GM08714 (cell line): ENCODE data around the gene CD81.
A peak's percentile ranks its signal among the peaks of the same experiment; 100 is the strongest.

Source experiments
- H3K4me3 ChIP-seq: fragments of 200-500 bp; sonication (Bioruptor generic); 2 replicates; pipeline ENCODE4 v1.5.1; 2014; ENCODE audit warnings: mild to moderate bottlenecking, low read length, inconsistent platforms
- ZNF274 ChIP-seq: IDR thresholded peaks from 2 replicates; pipeline ENCODE4 v1.6.1; 2012; ENCODE audit warnings: mild to moderate bottlenecking, low read depth, low read length

The CD81 gene

DNA sequence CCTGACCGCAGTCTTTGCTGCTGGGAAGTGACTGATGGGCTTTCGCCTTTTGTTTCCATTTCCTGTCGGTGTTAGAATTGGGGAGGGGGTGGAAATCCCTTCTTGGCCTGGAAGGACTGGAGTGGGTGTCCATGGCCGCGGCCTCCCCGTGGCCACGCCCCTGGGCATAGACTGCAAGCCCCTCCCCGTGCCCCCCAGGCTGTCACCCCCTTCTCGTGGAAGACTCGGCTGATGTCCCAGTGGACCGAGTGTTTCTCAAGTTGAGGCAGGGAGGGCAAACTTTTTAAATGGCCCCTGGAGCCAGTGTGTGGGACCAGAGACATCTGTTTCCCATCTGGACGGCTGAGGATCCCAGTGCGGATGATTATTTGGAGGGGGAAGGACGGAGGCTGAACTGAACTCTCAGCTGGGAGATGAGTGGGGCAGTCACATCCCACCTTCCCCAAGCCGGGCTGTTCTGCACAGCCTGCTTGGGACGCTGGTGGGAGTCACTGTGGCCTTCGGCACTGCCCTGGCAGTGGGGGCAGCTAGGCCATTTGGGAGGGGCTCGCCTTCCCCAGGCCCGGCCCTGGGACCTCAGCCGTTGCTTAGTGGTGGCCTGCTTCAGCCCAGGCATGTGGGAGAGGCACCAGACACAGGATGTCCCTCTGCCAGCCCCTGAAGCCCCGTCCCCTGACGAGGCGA, 1.6 kb downstream of the CD81 start:
- no peak for TF ChIP-seq ZNF274
- peak overlapping the region; percentile 63 for H3K4me3 ChIP-seq

GRCh38 chr11:2379466-2380174, 2.5 kb downstream of the CD81 start:
- no peak for TF ChIP-seq ZNF274
- H3K4me3 ChIP-seq = no peak overlapping the region

- no peak overlapping the region for H3K4me3 ChIP-seq
- TF ChIP-seq ZNF274 = no peak
Measured at GRCh38 chr11:2380396-2380795, 3.3 kb downstream of the CD81 start.

DNA sequence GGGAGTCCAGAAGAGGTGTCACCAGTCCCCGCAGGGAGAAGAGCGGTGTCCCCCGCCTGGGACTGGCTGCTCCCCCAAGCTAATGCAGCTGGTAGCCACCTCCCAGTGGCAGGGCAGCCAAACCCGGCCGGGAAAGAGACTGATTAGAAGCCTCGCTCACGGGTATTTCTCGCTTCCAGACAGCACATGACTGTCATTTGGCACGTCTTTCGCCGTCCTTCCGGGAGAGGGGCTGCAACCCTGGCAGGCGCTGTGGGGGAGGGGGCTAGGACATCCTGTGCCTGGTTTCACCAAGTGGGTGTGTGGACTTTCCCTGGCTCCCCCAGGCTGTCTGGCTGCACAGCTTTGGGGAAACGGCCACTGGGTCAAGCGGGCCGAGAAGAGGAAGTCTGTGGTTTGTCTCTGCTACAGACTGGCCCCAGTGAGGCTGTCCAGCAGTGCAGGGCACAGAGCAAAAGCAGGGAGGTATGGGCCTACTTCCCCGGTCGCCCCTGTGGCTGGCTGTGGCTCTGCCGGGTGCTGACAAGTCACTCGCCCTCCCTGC, 3.8 kb downstream of the CD81 start:
- TF ChIP-seq ZNF274 = no peak
- H3K4me3 ChIP-seq = no peak overlapping the region

- no peak overlapping the region for H3K4me3 ChIP-seq
- TF ChIP-seq ZNF274 = no peak
Measured at GRCh38 chr11:2381494-2382128, 4.5 kb downstream of the CD81 start.

GRCh38 chr11:2382129-2382517, 5.0 kb downstream of the CD81 start:
- no peak overlapping the region for H3K4me3 ChIP-seq
- TF ChIP-seq ZNF274 = no peak

DNA sequence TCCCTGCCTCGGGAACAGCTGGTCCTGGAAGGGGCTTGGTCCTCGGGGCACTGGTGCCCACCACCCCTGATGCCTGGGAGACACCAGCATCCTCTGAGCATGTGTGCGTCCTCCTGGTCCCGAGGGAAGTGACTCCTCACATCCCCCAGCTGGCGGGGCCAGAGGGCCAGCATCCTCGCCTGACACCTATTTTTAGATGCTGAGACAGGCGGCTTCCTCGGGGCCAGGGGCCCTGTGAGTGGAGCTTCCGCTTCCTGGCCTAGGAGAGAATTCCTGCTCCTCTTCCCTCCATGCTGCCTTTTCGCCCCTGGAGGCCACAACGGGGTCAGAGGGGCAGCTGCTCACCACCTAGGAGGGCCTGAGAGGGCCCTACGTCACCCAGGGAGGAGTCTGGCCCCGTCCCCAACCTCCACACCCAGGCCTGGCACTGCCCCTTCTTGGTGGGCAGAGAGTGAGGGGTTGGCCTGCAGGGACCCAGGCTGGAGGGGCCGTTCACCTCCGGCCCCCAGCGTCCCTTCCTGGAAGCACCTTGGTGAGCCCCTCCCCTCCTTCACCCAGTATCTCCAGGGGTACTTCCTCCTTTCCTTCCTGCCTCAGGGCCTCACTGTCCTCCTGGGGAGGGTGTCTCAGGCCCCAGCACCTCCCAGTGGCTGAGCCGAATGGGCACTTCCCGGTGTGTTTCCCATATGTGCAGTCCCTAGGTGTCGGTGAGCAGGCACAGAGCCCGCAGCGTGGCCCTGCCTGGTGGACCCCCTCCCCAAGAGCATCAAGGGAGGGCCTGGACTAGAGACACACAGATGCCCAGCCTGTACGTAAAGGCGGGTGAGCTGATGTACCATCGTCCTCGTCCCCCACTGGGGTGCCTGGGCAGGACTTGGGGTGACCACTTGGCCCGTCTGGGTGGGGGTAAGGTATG, 6.1 kb downstream of the CD81 start:
- no peak for TF ChIP-seq ZNF274

DNA sequence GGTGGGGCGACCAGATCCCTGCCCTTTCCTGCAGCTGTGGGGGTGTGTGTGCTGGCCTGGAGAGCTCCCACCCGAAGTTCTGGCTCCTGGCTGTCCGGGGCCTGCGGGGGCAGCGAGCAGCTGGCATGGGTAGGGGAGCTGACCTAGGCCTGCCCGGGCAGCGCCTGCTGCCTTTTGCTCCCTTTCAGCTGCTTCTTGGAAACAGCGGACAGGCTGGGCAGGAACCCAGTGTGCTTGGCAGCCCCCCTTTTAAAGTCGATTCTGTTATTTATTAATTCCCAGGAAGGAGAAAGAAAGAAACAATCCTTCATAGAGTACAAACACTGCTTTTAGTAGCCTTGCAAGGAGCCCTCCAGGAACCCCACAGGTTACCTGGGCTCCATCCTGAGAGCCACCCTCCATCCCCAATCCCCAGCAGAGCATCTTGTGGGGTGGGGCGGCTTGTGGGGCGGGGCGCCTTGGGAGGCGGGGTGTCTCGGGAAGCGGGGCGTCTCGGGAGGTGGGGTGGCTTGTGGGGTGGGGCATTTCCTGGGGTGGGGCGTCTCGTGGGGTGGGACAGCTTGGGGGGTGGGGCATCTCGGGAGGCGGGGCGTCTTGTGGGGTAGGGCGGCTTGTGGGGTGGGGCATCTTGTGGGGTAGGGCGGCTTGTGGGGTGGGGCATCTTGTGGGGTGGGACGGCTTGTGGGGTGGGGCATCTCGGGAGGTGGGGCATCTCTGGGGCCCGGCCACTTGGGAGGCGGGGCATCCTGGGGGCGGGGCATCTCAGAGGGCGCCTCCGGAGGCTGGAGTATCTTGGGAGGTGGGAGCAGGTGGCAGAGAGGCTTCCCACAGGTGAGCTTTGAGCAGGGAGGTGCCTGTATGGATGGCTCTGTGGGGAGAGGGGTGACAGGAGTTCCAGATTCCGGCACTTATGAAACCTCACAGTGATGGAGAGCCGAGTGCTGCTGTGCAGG, 7.0 kb downstream of the CD81 start:
- peak overlapping the region; percentile 52; the same call in 1 of the 2 replicates for H3K4me3 ChIP-seq
- no peak for TF ChIP-seq ZNF274

More for the DNA sequence above, 6.1 kb downstream of the CD81 start:
- no peak overlapping the region for H3K4me3 ChIP-seq

DNA sequence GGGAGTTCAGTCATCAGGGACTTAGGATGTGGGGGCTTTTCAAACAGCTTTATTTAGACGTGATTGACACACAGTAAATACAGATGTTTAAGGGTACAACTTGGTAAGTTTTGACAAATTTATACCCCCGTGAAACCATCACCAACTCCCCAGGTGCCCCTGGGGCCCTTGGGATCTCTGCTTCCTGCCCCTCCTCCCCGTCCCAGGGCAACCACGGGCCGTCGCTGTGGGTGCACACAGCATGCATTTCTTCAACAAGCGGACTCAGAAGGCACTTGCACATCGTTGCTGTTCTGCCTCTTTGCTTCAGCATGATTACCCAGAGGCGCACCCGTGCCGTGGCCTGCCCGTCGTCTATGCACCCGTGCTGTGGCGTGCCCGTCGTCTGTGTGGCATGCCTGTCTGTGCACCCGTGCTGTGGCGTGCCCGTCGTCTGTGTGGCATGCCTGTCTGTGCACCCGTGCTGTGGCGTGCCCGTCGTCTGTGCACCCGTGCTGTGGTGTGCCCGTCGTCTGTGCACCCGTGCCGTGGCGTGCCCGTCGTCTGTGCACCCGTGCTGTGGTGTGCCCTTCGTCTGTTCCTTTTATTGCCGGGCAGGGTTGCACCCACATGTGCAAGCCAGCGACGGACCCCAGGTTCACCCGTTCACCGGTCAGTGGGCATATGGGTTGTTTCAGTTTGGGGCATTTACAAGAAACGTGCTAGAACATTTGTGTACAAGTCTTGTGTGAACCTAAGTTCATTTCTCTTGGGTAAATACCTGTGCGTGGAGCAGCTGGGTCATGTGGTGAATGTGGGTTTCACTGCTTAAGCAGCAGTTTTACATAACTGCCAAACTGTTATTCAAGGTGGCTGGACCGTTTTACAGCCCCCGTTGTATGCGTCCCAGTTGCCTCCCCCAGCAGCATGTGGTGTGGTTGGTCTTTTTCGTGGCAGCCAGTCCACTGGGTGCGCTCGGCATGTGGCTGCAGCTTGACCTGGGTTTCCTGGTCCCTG, 8.3 kb downstream of the CD81 start:
- H3K4me3 ChIP-seq = peak overlapping the region; percentile 52; the same call in 1 of the 2 replicates

DNA sequence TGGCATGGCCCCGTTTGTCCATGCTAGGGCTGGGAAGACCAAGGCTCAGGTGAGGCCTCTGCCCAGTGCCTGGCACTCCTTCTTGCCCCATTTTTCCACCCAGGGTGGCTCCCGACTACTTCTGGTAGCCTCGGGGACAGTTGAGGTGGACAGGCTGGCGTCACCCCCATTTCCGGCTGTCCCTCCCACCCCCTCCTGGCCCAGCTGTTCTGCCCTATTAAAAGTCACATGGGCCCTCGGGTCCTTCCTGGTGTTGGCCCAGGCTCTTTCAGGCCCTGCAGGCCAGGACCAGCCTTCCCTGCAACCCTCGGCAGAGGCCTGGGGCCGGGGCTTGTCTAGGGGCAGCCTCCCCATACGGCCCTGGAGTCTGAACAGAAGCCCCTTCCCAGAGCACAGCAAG, 9.5 kb downstream of the CD81 start:
- TF ChIP-seq ZNF274 = no peak
- peak overlapping the region; percentile 21; the same call in 1 of the 2 replicates for H3K4me3 ChIP-seq

More for the DNA sequence above, 8.3 kb downstream of the CD81 start:
- TF ChIP-seq ZNF274 = no peak

- H3K4me3 ChIP-seq = peak overlapping the region; percentile 21; the same call in 1 of the 2 replicates
- TF ChIP-seq ZNF274 = no peak
Measured at GRCh38 chr11:2387266-2387987, 10.3 kb downstream of the CD81 start.
